Sigmoid colon (tissue), 7 donors: ENCODE results near the gene UGT1A7. TPM values are rescaled to one million over a fixed set of nuclear protein-coding genes. Genes with fewer than 3 reads are reported as not detected.

ENCODE experiments used
- DNase-seq: peaks from one replicate; pipeline ENCODE4 v3.0.0-alpha.2; 2019
- H3K27ac ChIP-seq, 4 donors: fragments of 200-600 bp; sonication (generic); one replicate each; pipeline ENCODE4 v1.5.1; 2016 to 2019; ENCODE audit warnings: mild to moderate bottlenecking in 1 of 4
- H3K27me3 ChIP-seq, 3 donors: fragments of 200-600 bp; sonication (generic); one replicate each; pipeline ENCODE4 v1.5.1; 2019; ENCODE audit warnings: mild to moderate bottlenecking in 1 of 3
- H3K36me3 ChIP-seq, 4 donors: fragments of 200-600 bp; sonication (generic); one replicate each; pipeline ENCODE4 v1.5.1; 2016 to 2019
- H3K4me1 ChIP-seq, 4 donors: fragments of 200-600 bp; sonication (generic); one replicate each; pipeline ENCODE4 v1.5.1; 2017 to 2019
- H3K4me3 ChIP-seq, 4 donors: fragments of 200-600 bp; sonication (generic); one replicate each; pipeline ENCODE4 v1.5.1; 2017 to 2019; ENCODE audit warnings: mild to moderate bottlenecking in 2 of 4, moderate library complexity in 1 of 4
- H3K9me3 ChIP-seq, 4 donors: fragments of 200-600 bp in 3 of 4; sonication (generic) in 3 of 4; one replicate each; pipeline versions ENCODE4 v1.5.1 to v1.6.1; 2013 to 2019
- CTCF ChIP-seq, 4 experiments: fragments of 450-650 bp in 3 of 4; fragments of 200-600 bp in 1 of 4; IDR thresholded peaks; one replicate each; pipeline ENCODE4 v1.5.1; 2016 to 2019; ENCODE audit warnings: antibody characterized with exemption in 4 of 4, mild to moderate bottlenecking in 3 of 4, moderate library complexity in 2 of 4
- EP300 ChIP-seq, 4 donors: sonication (generic); formaldehyde crosslinking; IDR thresholded peaks; one replicate each; pipeline ENCODE4 v1.6.1; 2017; ENCODE audit warnings: antibody characterized with exemption in 4 of 4
- POLR2A ChIP-seq, 2 donors: fragments of 450-650 bp; IDR thresholded peaks; one replicate each; pipeline ENCODE4 v1.6.1; 2016; ENCODE audit warnings: antibody characterized with exemption in 2 of 2, mild to moderate bottlenecking in 2 of 2, moderate library complexity in 2 of 2
- POLR2AphosphoS5 ChIP-seq, 4 donors: sonication (generic); formaldehyde crosslinking; IDR thresholded peaks; one replicate each; pipeline ENCODE4 v1.6.1; 2017; ENCODE audit warnings: antibody characterized with exemption in 4 of 4
- WGBS, 2 donors: extraction: QIAGEN DNeasy Blood & Tissue Kit; methylation state at CpG; one replicate each; pipeline ENCODE4 v1.1.7; 2013; 5-methylcytosine and 5-hydroxymethylcytosine counted together
- intact Hi-C: fragments of 100-400 bp; cut with DNase I; formaldehyde crosslinking; loops from one replicate; pipeline ENCODE4 v1.15.1; 2023
- polyA plus RNA-seq, 3 donors: library from polyadenylated mRNA; stranded (reverse); fragments of 200-250 nt; gene quantifications; one replicate each; pipeline ENCODE4 v1.2.3, GENCODE V29; 2013
- total RNA-seq, 4 donors: library from RNA; depleted of rRNA; stranded (reverse); fragments of >200 nt; gene quantifications; one replicate each; pipeline ENCODE4 v1.1.0, GENCODE V29; 2016
- donor health status: healthy with polysubstance abuse.
- donor health status: Bipolar disorder and iron deficiency.
- donor health status: healthy.

Gene UGT1A7
- total and polyA plus RNA-seq, 7 donors: 0.66 TPM; not detected in 6

GRCh38 chr2:233807215-233807865, 125.6 kb downstream of the UGT1A7 start:
- intact Hi-C loops: no loop called here
- DNase-seq: peak; percentile 46
- Histone ChIP-seq H3K36me3 (no peaks in the 10 kb centered on the region), H3K4me1 (no peaks in the 10 kb centered on the region), H3K27ac (no peak overlapping the region), H3K4me3 (no peak overlapping the region), H3K9me3 (no peaks in the 10 kb centered on the region), H3K27me3 (peaks cover 0 to 5% (median 0%) of the 10 kb centered on the region in 3 donors)
- TF ChIP-seq POLR2AphosphoS5 (IDR thresholded peaks at IDR 0.05) (no peak), POLR2A (IDR thresholded peaks at IDR 0.05) (no peak), EP300 (IDR thresholded peaks at IDR 0.05) (no peak), CTCF (IDR thresholded peaks at IDR 0.05) (no peak)
- 74 to 80% methylated on average over 12 of the region's 12 CpGs for WGBS, 2 donors

GRCh38 chr2:233807966-233808935, 126.5 kb downstream of the UGT1A7 start:
- 81 to 84% methylated on average over 10 of the region's 10 CpGs for WGBS, 2 donors
- TF ChIP-seq POLR2A (IDR thresholded peaks at IDR 0.05) (no peak), EP300 (IDR thresholded peaks at IDR 0.05) (no peak), CTCF (IDR thresholded peaks at IDR 0.05) (no peak), POLR2AphosphoS5 (IDR thresholded peaks at IDR 0.05) (no peak)
- Histone ChIP-seq H3K9me3 (no peaks in the 10 kb centered on the region), H3K27ac (no peak overlapping the region), H3K36me3 (no peaks in the 10 kb centered on the region), H3K4me3 (no peak overlapping the region), H3K27me3 (peaks cover 0 to 5% (median 0%) of the 10 kb centered on the region in 3 donors), H3K4me1 (no peaks in the 10 kb centered on the region)
- intact Hi-C loops: no loop called here
- DNase-seq: peak; percentile 57

- Histone ChIP-seq H3K4me1 (no peaks in the 10 kb centered on the region), H3K27ac (no peak overlapping the region), H3K36me3 (no peaks in the 10 kb centered on the region), H3K9me3 (peaks cover 0 to 1% (median 0%) of the 10 kb centered on the region in 4 donors), H3K4me3 (no peak overlapping the region), H3K27me3 (peaks cover 0 to 5% (median 0%) of the 10 kb centered on the region in 3 donors)
- intact Hi-C loops: no loop called here
- WGBS, 2 donors: 92 to 95% methylated on average over 6 of the region's 6 CpGs
- TF ChIP-seq POLR2A (IDR thresholded peaks at IDR 0.05) (no peak), EP300 (IDR thresholded peaks at IDR 0.05) (no peak), POLR2AphosphoS5 (IDR thresholded peaks at IDR 0.05) (no peak), CTCF (IDR thresholded peaks at IDR 0.05) (no peak)
- DNase-seq: no peak
Measured at GRCh38 chr2:233810385-233810784, 128.7 kb downstream of the UGT1A7 start.

- Histone ChIP-seq H3K36me3 (no peaks in the 10 kb centered on the region), H3K4me1 (no peaks in the 10 kb centered on the region), H3K4me3 (no peak overlapping the region), H3K27me3 (peaks cover 0 to 5% (median 0%) of the 10 kb centered on the region in 3 donors), H3K27ac (no peak overlapping the region), H3K9me3 (peaks cover 0 to 1% (median 0%) of the 10 kb centered on the region in 4 donors)
- intact Hi-C loops: no loop called here
- 79 to 91% methylated on average over 4 of the region's 4 CpGs for WGBS, 2 donors
- peak; percentile 33 for DNase-seq
- no peak for TF ChIP-seq POLR2AphosphoS5 (IDR thresholded peaks at IDR 0.05)
- no peak for TF ChIP-seq POLR2A (IDR thresholded peaks at IDR 0.05)
- TF ChIP-seq EP300 (IDR thresholded peaks at IDR 0.05): no peak
- no peak for TF ChIP-seq CTCF (IDR thresholded peaks at IDR 0.05)
Measured at GRCh38 chr2:233811087-233811486, 129.4 kb downstream of the UGT1A7 start.
